Neural cell (in vitro differentiated cells): ENCODE data around the gene DNAAF1. TPM values are rescaled to one million over a fixed set of nuclear protein-coding genes. Genes with fewer than 3 reads are reported as not detected.

Experiments used
- H2AFZ ChIP-seq: fragments of 200-600, 300-800 bp; sonication (generic), shearing (Covaris generic); 2 replicates; pipeline ENCODE4 v1.6.0; 2014; ENCODE audit warnings: low read depth, mild to moderate bottlenecking, antibody characterized with exemption, low read length, moderate library complexity
- H3F3A ChIP-seq: fragments of 200-600 bp; shearing (Covaris generic); 2 replicates; pipeline ENCODE4 v1.6.1; 2016; ENCODE audit warnings: mild to moderate bottlenecking, moderate library complexity, mixed read lengths, antibody characterized with exemption, low read length; ENCODE audit not compliant: insufficient read depth, poor library complexity, severe bottlenecking
- H3K27ac ChIP-seq: fragments of 200-600, 300-800 bp; sonication (generic), shearing (Covaris generic); 2 replicates; pipeline ENCODE4 v1.5.1; 2014; ENCODE audit warnings: mild to moderate bottlenecking, low read length, moderate library complexity
- H3K27me3 ChIP-seq: fragments of 300-800, 200-600 bp; sonication (generic), shearing (Covaris generic); 2 replicates; pipeline ENCODE4 v1.6.0; 2014; ENCODE audit warnings: mild to moderate bottlenecking, low read depth, low read length, moderate library complexity; ENCODE audit not compliant: insufficient read depth
- H3K36me3 ChIP-seq: fragments of 300-800, 200-600 bp; sonication (generic), shearing (Covaris generic); 2 replicates; pipeline ENCODE4 v1.5.1; 2014; ENCODE audit warnings: mild to moderate bottlenecking, antibody characterized with exemption, low read length, moderate library complexity; ENCODE audit not compliant: insufficient read depth
- H3K4me2 ChIP-seq: fragments of 300-800, 200-600 bp; sonication (generic), shearing (Covaris generic); 2 replicates; pipeline ENCODE4 v1.6.0; 2014; ENCODE audit warnings: mild to moderate bottlenecking, low read length
- H3K4me3 ChIP-seq: fragments of 300-800, 200-600 bp; sonication (generic), shearing (Covaris generic); 2 replicates; pipeline ENCODE4 v1.5.1; 2014; ENCODE audit warnings: mild to moderate bottlenecking, low read length, moderate library complexity
- H3K79me2 ChIP-seq: fragments of 200-600 bp; shearing (Covaris generic); replicated peaks from 2 replicates; pipeline ENCODE4 v1.6.0; 2014; ENCODE audit warnings: mild to moderate bottlenecking, low read length, moderate library complexity; ENCODE audit not compliant: insufficient read depth
- H3K9ac ChIP-seq: fragments of 300-800, 200-600 bp; sonication (generic), shearing (Covaris generic); 2 replicates; pipeline ENCODE4 v1.6.1; 2016; ENCODE audit warnings: mild to moderate bottlenecking, low read length, mixed read lengths
- H3K9me2 ChIP-seq: fragments of 200-600 bp; shearing (Covaris generic); 2 replicates; pipeline ENCODE4 v1.6.1; 2016; ENCODE audit warnings: mild to moderate bottlenecking, low read length, mixed read lengths; ENCODE audit not compliant: insufficient read depth
- H3K9me3 ChIP-seq: fragments of 200-600, 300-800 bp; sonication (generic), shearing (Covaris generic); 2 replicates; pipeline ENCODE4 v1.6.1; 2016; ENCODE audit warnings: mild to moderate bottlenecking, mixed run types, low read length, moderate library complexity, mixed read lengths
- H4K20me1 ChIP-seq: fragments of 200-600 bp; shearing (Covaris generic); 2 replicates; pipeline ENCODE4 v1.6.1; 2016; ENCODE audit warnings: mild to moderate bottlenecking, mixed run types; ENCODE audit not compliant: insufficient read depth
- EP300 ChIP-seq: fragments of 450-650 bp; conservative IDR thresholded peaks from 2 replicates; pipeline ENCODE4 v1.6.1; 2014; ENCODE audit warnings: antibody characterized with exemption, mild to moderate bottlenecking, moderate library complexity; ENCODE audit not compliant: poor library complexity, severe bottlenecking
- EZH2 ChIP-seq: fragments of 200-600, 300-800 bp; shearing (Covaris generic), sonication (generic); IDR thresholded peaks from 2 replicates; pipeline ENCODE4 v1.6.1; 2014; ENCODE audit warnings: antibody characterized with exemption, low read length, borderline replicate concordance, mild to moderate bottlenecking; ENCODE audit not compliant: insufficient read depth, poor library complexity, severe bottlenecking
- MXI1 ChIP-seq: fragments of 450-650 bp; conservative IDR thresholded peaks from 2 replicates; pipeline ENCODE4 v1.6.1; 2014; ENCODE audit warnings: antibody characterized with exemption, mild to moderate bottlenecking; ENCODE audit not compliant: poor library complexity, severe bottlenecking
- POLR2AphosphoS5 ChIP-seq: IDR thresholded peaks from 2 replicates; pipeline ENCODE4 v1.6.1; 2012
- REST ChIP-seq: IDR thresholded peaks from 2 replicates; pipeline ENCODE4 v1.6.1; 2012; ENCODE audit warnings: borderline replicate concordance
- SMC3 ChIP-seq: fragments of 450-650 bp; conservative IDR thresholded peaks from 2 replicates; pipeline ENCODE4 v1.6.1; 2014; ENCODE audit warnings: antibody characterized with exemption, mild to moderate bottlenecking, moderate library complexity; ENCODE audit not compliant: poor library complexity
- TAF1 ChIP-seq: IDR thresholded peaks from 2 replicates; pipeline ENCODE4 v1.6.1; 2012; ENCODE audit warnings: low read depth
- polyA plus RNA-seq: library from polyadenylated mRNA; depleted of rRNA; stranded (reverse); fragments of >200 nt; gene quantifications from 2 replicates; pipeline ENCODE4 v1.2.3, GENCODE V29; 2014
- TF ChIP-seq, protein P1 (sequence below): fragments of 450-650 bp; IDR thresholded peaks from 2 replicates; pipeline ENCODE4 v1.5.1; 2014; ENCODE audit warnings: antibody characterized with exemption, mild to moderate bottlenecking, moderate library complexity; ENCODE audit not compliant: poor library complexity, severe bottlenecking

The DNAAF1 gene
- polyA plus RNA-seq, 1 donor from 2014 or later, result 0.71 TPM

- H3K36me3 ChIP-seq, result no peaks in the 10 kb centered on the region
- H3K79me2 ChIP-seq, result no peaks in the 10 kb centered on the region
- H3K27ac ChIP-seq, result no peak overlapping the region
- H3K27me3 ChIP-seq, result no peaks in the 10 kb centered on the region
- no peaks in the 10 kb centered on the region for H3K9me2 ChIP-seq
- no peak overlapping the region for H3K4me2 ChIP-seq
- no peak overlapping the region for H3K4me3 ChIP-seq
- H4K20me1 ChIP-seq, result no peaks in the 10 kb centered on the region
- no peak overlapping the region for H2AFZ ChIP-seq
- no peak overlapping the region for H3K9ac ChIP-seq
- TF ChIP-seq MXI1 (no peak), EZH2 (no peak), TAF1 (no peak), SMC3 (no peak), EP300 (no peak), POLR2AphosphoS5 (no peak)
- H3K9me3 ChIP-seq, result no peaks in the 10 kb centered on the region
- no peaks in the 10 kb centered on the region for H3F3A ChIP-seq
These were observed 53.3 kb downstream of the DNAAF1 start for GRCh38 chr16:84198401-84198800.

- no peak for TF ChIP-seq REST
- TF ChIP-seq, protein P1, sequence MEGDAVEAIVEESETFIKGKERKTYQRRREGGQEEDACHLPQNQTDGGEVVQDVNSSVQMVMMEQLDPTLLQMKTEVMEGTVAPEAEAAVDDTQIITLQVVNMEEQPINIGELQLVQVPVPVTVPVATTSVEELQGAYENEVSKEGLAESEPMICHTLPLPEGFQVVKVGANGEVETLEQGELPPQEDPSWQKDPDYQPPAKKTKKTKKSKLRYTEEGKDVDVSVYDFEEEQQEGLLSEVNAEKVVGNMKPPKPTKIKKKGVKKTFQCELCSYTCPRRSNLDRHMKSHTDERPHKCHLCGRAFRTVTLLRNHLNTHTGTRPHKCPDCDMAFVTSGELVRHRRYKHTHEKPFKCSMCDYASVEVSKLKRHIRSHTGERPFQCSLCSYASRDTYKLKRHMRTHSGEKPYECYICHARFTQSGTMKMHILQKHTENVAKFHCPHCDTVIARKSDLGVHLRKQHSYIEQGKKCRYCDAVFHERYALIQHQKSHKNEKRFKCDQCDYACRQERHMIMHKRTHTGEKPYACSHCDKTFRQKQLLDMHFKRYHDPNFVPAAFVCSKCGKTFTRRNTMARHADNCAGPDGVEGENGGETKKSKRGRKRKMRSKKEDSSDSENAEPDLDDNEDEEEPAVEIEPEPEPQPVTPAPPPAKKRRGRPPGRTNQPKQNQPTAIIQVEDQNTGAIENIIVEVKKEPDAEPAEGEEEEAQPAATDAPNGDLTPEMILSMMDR, result no peak
- no peak for TF ChIP-seq MXI1
These were observed 54.0 kb downstream of the DNAAF1 start for GRCh38 chr16:84199097-84199496.

DNA sequence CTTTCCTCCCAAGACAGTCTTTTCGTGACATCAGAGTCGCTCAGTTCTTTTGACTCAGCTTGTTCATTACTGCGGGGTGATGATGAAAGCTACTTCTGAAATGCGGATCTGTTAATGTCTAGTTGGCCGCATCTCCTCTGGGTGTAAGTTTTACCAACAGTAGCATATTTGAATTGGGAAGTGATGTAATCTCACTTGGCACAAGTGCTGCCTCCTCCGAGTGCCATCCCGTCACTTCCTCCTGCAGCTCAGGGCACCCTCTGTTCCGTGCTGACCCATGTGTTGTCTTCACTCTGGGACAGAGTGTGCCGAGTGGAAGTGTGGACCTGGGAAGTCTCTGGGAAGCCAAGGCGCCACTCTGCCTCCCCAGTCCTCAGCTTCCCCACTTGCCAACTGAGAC lies 54.8 kb downstream of the DNAAF1 start:
- Histone ChIP-seq H3K4me3 (no peak overlapping the region), H4K20me1 (no peaks in the 10 kb centered on the region), H3K27me3 (no peaks in the 10 kb centered on the region), H3F3A (no peaks in the 10 kb centered on the region), H2AFZ (no peak overlapping the region), H3K9ac (no peak overlapping the region), H3K27ac (no peak overlapping the region), H3K4me2 (no peak overlapping the region), H3K79me2 (no peaks in the 10 kb centered on the region), H3K9me3 (no peaks in the 10 kb centered on the region), H3K9me2 (no peaks in the 10 kb centered on the region), H3K36me3 (no peaks in the 10 kb centered on the region)
- TF ChIP-seq, protein P1, result no peak
- TF ChIP-seq MXI1 (no peak), SMC3 (no peak), REST (no peak)

More at GRCh38 chr16:84199097-84199496, 54.0 kb downstream of the DNAAF1 start:
- Histone ChIP-seq H3K9ac (no peak overlapping the region), H3K27me3 (no peaks in the 10 kb centered on the region), H4K20me1 (no peaks in the 10 kb centered on the region), H3K4me2 (no peak overlapping the region), H3K36me3 (no peaks in the 10 kb centered on the region), H3K9me3 (no peaks in the 10 kb centered on the region), H3K27ac (no peak overlapping the region), H3K4me3 (no peak overlapping the region), H3K79me2 (no peaks in the 10 kb centered on the region), H3K9me2 (no peaks in the 10 kb centered on the region), H3F3A (no peaks in the 10 kb centered on the region), H2AFZ (no peak overlapping the region)
